ENCODE results near the gene BSPRY.
"Not testable (repeated sequence)": the region's sequence is repeated elsewhere in the genome, so short reads cannot be mapped to it uniquely, and the experiment has no call there.

BSPRY gene

DNA sequence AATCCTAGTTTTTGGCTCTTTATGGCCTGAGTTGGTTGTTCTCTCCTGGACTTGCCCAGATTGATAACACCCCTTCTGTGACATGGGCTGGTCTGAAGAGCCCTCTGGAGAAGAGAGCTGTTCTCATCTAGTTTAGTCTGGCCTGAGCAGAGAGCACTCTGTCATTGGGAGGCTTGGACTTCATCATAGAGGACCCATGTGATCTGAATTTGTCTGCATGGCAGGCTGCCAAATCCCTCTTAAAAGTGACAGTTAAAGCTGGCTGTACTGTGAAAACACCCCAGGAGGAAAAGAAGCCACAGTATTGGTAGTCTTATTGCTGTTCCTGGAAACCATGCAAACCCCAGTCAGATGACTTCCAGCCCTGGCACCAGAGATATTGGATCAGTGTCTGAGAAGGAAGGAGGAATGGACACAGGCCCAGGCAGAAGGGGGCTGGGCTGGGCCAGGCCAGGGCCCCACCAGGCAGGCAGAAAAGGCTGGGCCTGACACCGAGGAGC, 5.6 kb upstream of the BSPRY start:
- no peak for DNase-seq

DNA sequence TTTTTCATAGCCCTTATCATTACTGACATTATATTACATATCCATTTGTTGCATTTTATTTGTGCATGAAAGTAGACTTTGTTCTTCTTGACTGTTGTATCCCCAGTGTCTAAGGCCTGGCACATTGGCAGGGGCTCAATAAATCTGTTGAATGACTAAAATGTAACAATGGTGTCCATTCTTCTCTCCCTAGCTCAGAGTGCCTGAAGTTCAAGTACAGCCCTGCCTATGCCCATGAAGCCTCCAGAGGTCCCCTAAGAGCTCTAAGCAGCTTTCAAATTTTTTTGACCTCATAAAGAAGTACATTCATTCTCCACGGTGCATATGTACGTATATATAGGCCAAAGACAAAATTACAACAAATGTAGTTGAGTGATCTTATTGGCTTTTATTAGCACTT, 4.2 kb upstream of the BSPRY start:
- no peak for DNase-seq

DNA sequence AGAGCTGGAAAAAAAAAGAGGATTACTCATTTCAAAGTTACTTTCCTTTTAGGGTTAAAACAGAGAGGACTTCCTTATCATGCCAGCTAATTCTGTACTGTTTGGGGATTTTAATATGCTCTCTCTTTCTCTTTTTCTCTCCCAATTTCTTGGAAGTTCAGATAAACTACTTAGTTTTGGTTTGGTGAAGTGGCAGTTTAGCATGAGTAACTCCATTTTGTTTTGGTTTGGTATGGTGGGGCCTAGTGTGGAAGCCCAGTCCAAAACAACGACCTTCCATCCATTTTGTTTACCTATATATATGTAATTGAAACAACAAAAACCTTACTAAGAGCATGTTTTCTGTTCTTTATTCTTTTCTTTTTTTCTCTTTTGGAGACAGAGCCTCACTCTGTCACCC, 3.7 kb upstream of the BSPRY start:
- DNase-seq, result no peak

DNA sequence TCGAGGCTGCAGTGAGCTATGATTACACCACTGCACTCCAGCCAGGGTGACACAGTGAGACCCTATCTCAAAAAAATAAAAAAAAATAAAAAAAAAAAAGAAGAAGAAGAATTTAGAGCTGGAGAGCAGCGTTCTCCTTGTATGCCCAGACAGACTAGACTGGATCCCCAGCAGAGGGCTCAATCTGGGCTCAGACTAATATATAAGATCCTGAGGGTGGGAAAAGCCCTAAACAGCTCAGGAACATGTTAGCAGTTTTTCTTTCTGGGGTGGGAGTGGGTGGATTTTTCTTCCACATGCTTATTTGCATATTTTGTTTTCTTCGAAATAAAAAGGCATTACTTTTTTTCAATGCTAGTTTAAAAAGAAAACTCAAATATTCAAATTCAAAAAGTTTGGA, 904 bp upstream of the BSPRY start:
- no peak for DNase-seq

DNA sequence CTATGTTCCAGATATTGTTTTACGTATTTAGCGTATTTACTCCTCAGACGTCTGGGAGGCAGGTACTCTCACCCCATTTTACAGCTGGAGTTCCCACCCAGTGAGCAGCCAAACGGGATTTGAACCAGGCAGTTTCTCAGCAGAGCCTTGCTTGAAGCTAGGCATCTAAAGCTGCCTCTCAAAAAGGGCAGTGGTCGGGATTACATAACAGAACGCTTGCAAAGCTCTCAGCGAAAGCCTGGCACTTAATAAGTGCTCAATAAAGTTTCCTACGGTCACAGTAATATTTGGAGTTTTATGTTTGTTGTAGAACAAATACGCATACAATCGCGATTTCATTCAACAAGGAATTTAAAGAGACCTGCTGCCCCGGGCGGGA, 286 bp upstream of the BSPRY start:
- no peak for DNase-seq

DNA sequence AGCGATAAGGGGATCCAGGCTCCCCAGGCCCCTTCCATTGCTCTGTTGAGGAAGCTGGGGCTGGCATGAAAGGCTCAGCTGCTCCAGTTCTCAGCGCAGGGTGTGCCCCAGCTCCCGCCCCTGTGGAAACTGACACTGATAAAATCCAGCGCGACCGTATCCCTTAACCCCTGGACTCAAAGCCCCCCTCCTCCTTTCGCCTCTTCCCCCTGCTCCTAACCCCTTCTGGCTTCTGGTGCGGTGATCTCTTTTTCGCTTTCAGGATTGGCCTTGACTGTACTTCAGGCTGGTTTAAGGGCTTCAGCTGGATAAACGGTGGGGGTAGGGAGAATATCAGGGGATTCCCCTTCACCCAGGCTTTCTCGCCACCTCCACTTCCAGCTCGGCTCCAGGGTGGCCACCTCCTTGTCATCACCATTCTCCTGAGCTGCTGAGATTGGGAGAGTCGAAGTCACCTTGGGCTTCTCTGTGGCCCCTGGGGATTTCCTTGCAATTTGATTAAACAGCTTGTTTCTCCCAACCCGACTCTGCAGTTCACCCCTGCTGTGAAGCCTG, 843 bp downstream of the BSPRY start:
- DNase-seq, result no peak

DNA sequence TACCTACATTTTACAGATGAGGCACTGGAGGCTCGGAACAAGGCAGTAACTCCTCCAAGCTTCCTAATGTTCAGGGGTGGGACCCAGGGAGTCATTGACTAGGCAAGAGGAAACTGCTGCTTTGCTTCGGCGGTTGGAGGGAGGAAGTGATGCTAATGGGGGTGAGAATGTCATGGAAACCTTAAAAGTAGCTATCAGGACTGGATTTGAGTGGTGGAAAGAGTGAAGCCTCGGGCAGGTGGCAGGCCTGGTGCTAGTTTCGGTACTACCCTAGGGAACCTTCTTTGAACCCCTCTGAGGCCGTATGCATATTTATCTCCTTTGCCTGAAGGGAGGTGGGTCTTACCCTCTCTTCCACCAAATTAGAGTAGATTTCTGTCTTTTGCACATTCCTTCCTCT, 1.6 kb downstream of the BSPRY start:
- no peak for DNase-seq

DNA sequence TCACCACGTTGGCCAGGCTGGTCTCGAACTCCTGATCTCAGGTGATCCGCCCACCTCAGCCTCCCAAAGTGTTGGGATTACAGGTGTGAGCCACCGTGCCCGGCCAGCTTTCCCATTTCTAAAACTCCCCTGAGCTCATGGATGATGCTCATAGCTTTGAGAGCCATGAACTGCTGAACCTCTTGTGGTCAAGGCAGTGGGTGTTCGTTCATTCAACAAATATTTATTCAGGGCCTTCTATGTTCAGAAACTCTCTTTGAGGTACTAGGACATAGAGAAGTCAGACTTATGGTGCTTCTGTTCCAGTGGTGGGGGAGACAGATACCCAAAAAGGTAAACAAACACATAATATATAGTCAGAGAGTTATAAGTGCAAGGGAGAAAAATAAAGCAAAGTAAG, 2.7 kb downstream of the BSPRY start:
- no peak for DNase-seq

DNA sequence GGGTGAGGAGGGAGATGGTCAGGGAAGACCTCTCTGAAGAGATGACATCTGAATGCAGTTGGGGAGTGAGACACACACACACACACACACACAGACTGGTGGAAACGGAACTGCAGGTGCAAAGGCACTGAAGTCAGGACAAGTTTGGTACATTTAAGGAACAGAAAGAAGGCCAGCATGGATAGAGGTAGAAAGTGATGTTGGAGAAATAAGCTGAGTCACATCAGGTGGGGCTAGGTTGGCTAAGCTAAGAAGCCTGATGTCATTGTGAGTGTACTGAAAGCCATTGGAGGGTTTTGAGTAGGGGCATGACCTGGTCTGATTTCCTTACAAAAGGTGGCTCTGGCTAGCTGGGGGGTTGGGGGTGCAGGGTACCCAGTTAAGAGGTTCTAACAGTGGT, 3.1 kb downstream of the BSPRY start:
- DNase-seq, result no peak

DNA sequence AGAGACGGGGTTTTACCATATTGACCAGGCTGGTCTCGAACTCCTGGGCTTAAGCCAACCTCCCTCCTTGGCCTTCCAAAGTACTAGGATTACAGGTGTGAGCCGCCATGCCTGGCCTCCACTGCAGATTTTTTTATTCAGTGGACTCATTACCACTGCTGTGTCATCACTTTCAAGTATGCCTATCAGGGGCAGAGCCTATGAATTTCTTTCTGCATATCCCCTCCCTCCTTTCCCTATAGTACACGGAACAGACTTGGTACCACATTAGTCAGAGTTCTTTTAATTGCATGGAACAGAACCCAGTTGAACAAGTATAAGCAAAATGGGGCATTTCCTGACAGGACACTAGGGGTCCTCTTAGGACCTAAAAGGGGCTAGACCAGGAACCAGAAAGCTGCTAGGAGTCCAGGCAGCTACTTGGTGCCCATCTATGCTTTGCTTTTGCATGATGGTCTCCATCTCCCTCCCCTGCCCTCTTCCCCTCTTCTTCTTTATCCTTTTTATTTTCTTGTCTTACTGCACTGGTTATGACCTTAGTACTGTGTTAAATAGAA, 5.8 kb downstream of the BSPRY start:
- no peak for DNase-seq

DNA sequence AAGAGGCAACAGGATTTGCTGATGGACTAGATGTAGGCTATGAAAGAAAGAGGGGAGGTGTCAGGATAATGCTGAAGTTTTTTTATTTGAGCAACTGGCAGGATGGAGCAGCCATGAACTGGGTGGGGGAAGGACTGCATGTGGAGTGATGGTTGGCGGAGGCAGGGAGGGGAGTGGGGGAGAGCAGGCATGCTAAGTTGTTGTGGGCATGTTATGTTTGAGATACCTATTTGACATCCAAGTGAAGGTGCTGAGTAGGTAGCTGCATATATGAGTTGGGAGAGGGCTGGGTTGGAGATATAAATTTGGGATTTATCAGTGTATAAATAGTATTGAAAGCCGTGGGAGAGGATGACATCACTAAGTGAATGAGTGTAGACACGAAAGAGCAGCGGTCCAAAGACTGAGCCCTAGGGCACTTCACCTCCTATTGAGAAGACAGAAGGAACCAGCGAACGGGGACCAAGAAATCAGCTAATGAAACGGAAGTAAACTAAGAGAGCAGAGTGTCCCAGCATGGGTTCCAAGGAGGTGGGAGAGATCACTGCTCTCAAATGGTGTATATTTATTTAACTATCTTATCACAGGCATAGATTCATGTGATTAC, 7.4 kb downstream of the BSPRY start:
- DNase-seq, result no peak

DNA sequence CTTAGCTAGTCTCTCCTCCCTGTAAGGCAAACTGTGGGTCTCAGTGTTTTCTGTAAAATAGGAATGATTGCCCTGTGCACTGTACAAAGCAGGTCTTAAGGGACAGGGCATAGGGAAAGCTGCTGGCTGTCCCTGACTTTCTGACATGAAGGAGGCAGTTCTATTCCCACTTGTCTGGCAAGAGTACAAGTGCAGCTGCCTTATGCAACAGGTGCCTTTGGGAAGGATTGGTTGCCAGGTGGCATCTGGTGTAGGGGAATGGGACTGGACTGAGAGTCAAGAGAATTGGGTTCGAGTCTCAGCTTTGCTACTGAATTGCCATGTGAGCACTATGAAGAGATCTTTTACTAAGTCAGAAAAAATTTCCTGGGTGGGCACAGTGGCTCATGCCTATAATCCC, 10.0 kb downstream of the BSPRY start:
- DNase-seq, result no peak

DNA sequence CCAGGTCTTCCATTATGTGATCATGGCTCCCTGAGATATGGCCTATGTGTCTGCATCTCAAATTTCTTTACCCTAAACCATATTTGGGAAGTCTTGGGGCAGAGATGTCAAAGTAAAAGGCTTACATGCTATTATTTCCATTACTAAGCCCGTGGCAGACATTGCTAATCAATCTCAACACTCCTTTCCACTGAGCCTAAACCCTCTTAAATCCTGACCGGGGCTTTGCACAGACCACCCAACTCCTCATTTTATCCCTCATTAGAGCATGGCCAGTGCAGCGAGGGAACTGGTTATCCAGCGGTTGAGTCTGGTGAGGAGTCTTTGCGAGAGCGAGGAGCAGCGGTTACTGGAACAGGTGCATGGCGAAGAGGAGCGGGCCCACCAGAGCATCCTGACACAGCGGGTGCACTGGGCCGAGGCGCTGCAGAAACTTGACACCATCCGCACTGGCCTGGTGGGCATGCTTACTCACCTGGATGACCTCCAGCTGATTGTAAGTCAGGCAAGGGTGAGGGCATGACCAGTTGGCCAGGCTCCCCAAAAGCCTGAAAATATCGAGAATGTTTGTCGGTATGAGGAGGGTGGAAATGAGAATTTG, 11.0 kb downstream of the BSPRY start:
- no peak for DNase-seq

DNA sequence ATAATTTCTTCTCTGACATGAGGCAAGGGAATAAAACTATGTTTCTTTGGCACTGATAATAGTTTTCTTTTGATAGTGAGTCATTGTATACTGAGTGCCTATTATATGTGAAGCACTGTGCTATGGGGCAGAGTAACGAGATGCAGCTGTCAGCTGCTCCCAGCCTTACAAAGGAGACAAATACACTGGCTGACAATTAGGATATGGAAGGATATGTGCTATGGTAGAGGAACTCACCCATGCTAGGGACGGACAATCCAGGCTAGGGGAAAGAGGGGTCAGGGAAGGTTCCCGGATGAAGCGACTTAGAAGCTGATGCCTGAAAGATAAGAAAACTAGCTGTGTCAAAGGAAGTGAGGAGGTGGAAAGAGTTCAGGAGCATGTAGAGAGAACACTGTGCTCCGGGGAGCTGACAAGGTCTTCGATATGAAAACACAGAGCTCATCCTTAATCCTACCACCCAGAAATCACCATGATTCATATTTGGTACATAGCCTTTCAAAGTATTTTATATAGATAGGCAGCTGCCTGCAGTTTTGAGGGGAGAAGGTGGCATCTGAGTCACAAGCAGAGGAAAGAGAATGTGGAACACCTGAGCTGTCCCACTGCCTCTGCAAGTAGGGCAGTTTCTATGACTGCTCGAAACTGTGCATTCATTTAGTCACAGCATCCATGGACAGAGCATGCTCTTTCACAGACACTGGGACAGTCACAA, 12.1 kb downstream of the BSPRY start:
- DNase-seq, result no peak

DNA sequence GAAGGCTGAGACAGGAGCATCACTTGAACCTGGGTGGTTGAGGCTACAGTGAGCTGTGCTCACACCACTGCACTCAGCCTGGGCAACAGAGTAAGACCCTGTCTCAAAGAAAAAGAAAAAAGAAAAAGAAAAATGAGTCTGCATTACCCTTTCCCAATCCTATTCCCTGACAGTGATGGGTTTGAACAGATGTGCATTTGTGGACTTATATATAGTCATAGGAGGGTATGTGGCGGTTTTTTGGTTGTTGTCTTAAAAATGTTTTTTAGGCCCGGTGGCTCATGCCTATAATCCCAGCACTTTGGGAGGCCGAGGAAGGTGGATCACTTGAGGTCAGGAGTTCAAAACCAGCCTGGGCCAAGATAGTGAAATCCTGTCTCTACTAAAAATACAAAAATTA, 14.0 kb downstream of the BSPRY start:
- DNase-seq, result no peak

DNA sequence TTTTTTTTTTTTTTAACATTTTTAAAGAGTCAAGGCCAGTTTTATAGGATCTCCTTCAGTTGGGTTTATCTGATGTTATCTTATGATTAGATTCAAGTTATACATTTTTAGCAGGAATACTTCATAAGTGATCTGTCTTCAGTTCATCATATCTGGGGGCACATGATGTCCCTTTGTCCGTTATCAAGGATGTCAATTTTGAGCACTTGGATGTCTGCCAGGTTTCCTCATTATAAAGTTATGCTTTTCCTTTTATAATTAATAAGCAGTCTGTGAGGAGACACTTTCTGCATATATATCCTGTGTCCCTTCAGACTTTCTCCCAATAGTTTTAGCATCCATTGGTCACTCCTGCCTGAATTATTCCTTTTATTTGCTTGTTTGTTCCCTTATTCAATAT, 15.6 kb downstream of the BSPRY start:
- DNase-seq, result no peak

DNA sequence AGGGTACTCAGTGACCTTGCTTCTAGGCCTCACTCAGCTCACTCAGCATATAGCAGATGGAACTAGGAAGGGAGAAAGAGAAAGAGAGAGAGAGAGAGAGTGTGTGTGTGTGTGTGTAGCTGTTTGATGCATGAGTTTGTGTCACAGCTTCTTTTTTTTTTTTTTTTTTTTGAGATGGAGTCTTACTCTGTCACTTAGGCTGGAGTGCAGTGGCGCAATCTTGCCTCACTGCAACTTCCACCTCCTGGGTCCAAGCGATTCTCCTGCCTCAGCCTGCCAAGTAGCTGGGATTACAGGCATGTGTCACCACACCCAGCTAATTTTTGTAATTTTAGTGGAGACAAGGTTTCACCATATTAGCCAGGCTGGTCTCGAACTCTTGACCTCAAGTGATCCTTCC, 16.3 kb downstream of the BSPRY start:
- not testable (repeated sequence) for DNase-seq

DNA sequence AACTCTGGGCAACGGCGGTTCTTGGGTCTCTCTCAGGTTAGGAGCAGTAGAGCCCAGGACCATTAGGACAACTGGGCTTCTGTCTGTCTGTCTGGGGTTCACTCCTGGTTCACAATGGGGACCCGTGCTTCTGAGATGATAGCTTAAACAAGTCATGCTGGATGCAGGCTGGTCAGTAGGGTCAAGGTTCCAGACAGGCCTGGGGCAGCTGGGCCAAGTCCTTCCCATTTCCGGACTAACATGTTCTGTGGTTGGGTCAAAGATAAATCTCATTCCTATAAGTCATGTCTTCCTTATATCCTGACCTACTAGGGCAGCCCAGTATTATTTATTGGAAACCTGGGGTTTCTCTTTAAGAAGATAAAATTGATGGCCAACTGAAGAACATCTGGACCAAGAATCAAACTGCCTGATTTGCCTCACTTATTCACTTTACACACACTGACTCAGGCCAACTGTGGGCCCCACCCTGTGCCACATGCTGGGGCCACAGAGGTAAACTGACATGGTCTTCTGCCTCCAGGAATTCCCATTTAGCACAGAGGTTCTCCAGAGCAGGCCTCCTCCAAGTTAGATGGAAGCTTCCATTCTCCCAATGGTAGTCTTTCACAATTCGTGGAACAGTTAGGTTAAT, 19.1 kb downstream of the BSPRY start:
- no peak for DNase-seq

DNA sequence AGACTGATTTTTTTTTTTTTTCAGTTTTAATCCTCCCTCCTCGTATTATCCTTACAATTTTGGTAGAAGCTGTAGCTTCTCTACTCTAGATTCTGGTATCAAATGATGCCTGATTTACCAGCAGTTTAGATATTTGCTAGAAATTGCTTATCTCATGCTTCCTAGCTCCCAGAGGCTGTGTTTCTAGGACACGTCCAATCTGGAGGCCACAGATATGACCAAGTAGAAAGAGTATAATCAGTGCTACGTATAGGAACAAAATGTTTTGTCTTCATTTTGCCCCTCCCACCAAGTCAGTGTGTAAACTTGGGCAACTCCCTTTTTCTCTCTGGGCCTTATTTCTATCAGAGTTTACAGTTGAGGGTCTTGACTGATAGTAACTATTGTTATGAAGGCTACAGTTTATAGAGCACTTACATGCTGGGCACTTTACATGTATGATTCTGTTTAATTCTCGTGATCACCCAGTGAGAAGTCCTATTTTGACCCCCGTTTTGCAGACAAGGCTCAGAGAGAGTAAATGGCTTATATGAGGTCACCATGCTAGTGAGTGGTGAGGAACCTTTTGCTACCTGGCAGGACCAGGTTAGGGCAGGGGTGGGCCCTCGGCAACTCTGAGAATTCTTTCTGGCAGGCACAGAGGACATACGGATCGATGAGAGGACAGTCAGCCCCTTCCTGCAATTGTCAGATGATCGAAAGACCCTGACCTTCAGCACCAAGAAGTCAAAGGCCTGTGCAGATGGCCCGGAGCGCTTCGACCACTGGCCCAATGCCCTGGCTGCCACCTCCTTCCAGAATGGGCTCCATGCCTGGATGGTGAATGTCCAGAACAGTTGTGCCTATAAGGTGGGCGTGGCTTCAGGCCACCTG, 19.9 kb downstream of the BSPRY start:
- DNase-seq, result no peak

DNA sequence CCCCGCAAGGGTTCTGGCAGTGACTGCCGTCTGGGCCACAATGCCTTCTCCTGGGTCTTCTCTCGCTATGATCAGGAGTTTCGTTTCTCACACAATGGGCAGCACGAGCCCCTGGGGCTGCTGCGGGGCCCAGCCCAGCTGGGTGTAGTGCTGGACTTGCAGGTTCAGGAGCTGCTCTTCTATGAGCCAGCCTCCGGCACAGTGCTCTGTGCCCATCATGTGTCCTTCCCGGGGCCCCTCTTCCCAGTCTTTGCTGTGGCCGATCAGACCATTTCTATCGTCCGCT, 20.5 kb downstream of the BSPRY start:
- no peak for DNase-seq

DNA sequence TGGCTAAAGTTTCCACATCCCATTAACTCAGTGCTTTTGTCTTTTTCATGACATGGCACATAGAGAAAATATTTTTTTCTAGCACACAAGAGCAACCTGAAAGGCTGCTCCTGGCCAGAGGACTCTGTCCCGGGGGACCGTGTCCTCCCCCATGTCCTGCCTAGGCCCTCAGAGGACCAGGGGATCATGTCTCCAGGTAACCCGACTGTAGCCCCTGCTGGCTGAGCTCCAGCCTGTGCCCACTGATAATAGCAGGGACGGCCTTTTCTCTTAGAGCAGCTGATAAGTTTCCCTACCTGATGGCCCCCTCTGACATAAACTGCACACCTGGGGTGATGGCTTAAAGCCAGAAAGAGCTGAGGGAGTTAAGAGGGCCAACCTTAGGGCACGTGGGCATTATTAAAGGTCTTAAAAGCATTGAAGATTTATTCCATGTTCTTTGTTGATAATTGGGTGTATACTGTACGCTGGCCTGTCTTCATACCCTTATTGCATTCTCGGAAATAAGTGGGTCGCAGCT, 21.5 kb downstream of the BSPRY start:
- DNase-seq, result no peak

DNA sequence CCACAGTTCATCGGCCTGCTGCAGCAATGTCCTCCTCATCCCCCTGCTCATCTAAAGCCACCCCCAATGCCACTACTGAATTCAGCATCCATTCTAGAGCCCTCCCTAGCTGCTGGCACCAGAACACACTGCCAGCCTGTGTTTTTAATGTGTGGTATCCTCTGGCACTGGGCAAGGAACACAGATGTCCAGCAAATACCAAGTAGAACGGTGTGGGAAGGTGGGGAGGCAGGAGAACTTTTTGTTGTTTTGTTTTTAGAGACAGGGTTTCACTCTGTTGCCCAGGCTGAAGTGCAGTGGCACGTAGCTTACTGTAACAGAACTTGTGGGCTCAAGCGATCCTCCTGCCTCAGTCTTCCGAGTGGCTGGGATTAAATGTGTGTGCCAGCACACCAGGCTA, 22.7 kb downstream of the BSPRY start:
- DNase-seq, result no peak
